Ovary (tissue), 3 donors: ENCODE data around the gene FRMD4A.

Experiments
- CTCF ChIP-seq, 3 donors: fragments of 450-650 bp in 2 of 3; fragments of 200-600 bp in 1 of 3; IDR thresholded peaks; one replicate each; pipeline versions ENCODE4 v1.5.1 to v1.8.0; 2016 to 2022; ENCODE audit warnings: antibody characterized with exemption in 3 of 3, mild to moderate bottlenecking in 1 of 3
- POLR2A ChIP-seq: fragments of 450-650 bp; IDR thresholded peaks from one replicate; pipeline ENCODE4 v1.6.1; 2017; ENCODE audit warnings: antibody characterized with exemption, mild to moderate bottlenecking, moderate library complexity
- donor health status: DM: no; HTN: no; CAD: no.

DNA sequence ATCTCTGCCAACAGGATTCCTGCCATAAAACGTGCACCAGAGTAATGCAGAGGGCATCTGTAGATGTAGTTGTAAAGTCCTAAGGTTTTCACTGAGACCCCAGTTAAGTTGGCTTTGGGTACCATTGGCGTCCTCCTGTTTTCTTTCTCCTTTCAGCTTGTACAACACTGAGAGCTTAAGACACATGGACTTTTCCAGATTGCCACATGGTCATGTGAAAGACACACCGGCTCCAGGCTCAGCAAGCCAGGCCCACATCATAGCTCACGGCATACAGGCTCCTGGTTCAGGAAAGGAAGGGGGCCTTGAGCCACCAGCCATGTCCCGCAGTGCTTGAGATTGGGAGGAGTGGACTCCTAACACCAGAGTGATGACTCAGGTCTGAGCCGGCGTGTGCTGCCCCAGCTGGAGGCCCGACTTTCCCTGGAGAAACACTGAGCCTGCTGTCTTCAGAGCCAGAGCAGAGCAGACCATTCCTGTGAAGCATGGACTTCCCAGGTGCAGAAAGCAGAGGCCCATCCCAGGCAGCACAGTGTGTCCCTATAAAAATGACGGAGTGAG lies 491.2 kb downstream of the FRMD4A start:
- no peak for TF ChIP-seq CTCF (IDR thresholded peaks at IDR 0.05)
- no peak for TF ChIP-seq POLR2A
